Esophagus squamous epithelium (tissue), 5 donors: ENCODE measurements around the gene ZSCAN1. TPM values are rescaled to one million over a fixed set of nuclear protein-coding genes. Genes with fewer than 3 reads are reported as not detected.

Experiments
- DNase-seq: peaks from one replicate; lab custom pipeline; 2025; lab: John Stamatoyannopoulos, UW
- H3K27ac ChIP-seq, 4 donors: fragments of 200-600 bp; sonication (generic); one replicate each; pipeline ENCODE4 v1.5.1; 2016 to 2019; ENCODE audit warnings: mild to moderate bottlenecking in 1 of 4
- H3K27me3 ChIP-seq, 4 donors: fragments of 200-600 bp; sonication (generic); 1 replicate in 3 of 4; 2 replicates in 1 of 4; pipeline versions ENCODE4 v1.5.1 to v1.6.0; 2017 to 2021; ENCODE audit warnings: antibody characterized with exemption in 1 of 4
- H3K36me3 ChIP-seq, 3 donors: fragments of 200-600 bp; sonication (generic); one replicate each; pipeline ENCODE4 v1.5.1; 2016 to 2019
- H3K4me1 ChIP-seq, 3 donors: fragments of 200-600 bp; sonication (generic); one replicate each; pipeline ENCODE4 v1.5.1; 2017 to 2019
- H3K4me3 ChIP-seq, 4 donors: fragments of 200-600 bp; sonication (generic); 1 replicate in 3 of 4; 2 replicates in 1 of 4; pipeline ENCODE4 v1.5.1; 2016 to 2019; ENCODE audit warnings: mild to moderate bottlenecking in 2 of 4, moderate library complexity in 1 of 4
- H3K9me3 ChIP-seq, 3 donors: fragments of 200-600 bp; sonication (generic); one replicate each; pipeline ENCODE4 v1.5.1; 2016 to 2019
- CTCF ChIP-seq, 6 experiments: fragments of 450-650 bp in 4 of 6; fragments of 200-600 bp in 2 of 6; sonication (generic) in 2 of 6; IDR thresholded peaks; one replicate each; pipeline ENCODE4 v1.5.1; 2016 to 2019; ENCODE audit warnings: antibody characterized with exemption in 6 of 6, mild to moderate bottlenecking in 4 of 6, moderate library complexity in 4 of 6
- POLR2A ChIP-seq, 4 donors: fragments of 450-650 bp; IDR thresholded peaks; one replicate each; pipeline ENCODE4 v1.6.1; 2017; ENCODE audit warnings: antibody characterized with exemption in 4 of 4, mild to moderate bottlenecking in 4 of 4, moderate library complexity in 3 of 4
- WGBS, 2 donors: methylation state at CpG; one replicate each; pipeline ENCODE4 v1.1.5; 2018; 5-methylcytosine and 5-hydroxymethylcytosine counted together
- intact Hi-C: fragments of 100-400 bp; cut with DNase I; formaldehyde crosslinking; loops from one replicate; pipeline ENCODE4 v1.15.0; 2022
- total RNA-seq, 4 donors: library from RNA; depleted of rRNA; stranded (reverse); fragments of >200 nt; gene quantifications; one replicate each; pipeline ENCODE4 v1.1.0, GENCODE V29; 2016
- donor health status: DM: yes; HTN: yes; CAD: no.

Gene ZSCAN1
- total RNA-seq, 4 donors from 2014 or later: 0.48 TPM; not detected in 3

DNA sequence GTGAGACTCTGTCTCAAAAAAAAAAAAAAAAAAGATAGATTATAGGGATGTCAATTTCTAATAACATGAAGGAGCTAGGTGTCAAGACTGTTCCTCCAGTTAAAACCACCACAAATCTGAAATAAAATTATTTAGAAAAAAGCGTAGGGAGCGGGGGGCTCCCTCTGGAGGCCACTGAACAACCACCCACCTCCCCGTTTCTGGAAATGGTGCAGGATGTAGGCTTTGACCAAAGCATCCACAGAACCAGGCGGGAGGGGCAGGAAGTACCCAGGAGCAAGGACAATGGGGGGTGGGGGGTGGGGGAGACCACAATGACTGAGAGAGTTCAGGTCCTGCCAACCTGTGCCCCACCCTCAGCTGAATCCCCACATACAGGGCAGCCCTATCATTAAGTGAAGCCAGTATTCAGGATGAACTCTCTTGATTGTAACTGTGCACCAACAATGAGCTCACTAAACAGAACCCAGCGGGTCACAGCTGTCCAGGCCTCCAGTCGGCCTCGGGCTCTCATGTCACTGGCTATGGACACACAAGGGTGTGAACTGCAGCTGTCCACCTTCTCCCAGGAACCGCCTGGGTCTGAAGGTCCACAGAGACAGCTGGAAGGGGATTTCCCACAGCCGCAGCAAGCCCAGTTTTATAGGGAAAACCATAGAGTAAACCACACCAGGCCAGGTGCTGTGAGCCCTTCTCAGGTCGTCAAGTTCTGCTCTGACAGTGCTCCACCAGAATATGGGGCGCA is 57.6 kb downstream of the ZSCAN1 start:
- Histone ChIP-seq H3K4me1 (peaks cover 0 to under 1% (median 0%) of the 10 kb centered on the region in 3 donors), H3K27ac (no peak overlapping the region), H3K4me3 (no peak overlapping the region), H3K27me3 (no peaks in the 10 kb centered on the region), H3K9me3 (peaks cover 0 to 91% (median 33%) of the 10 kb centered on the region in 3 donors), H3K36me3 (peaks cover 0 to 57% (median 0%) of the 10 kb centered on the region in 3 donors)
- 77 to 85% methylated on average over 4 to 10 of the region's 11 CpGs for whole genome bisulfite sequencing, 2 donors
- no peak for TF ChIP-seq CTCF (IDR thresholded peaks at IDR 0.05)
- TF ChIP-seq POLR2A (IDR thresholded peaks at IDR 0.05): no peak
- DNase-seq: no peak
- intact Hi-C loops: no loop called here

- DNase-seq: no peak
- H3K4me1 ChIP-seq: peaks cover 0 to 12% (median 5%) of the 10 kb centered on the region in 3 donors
- peaks cover 0 to 78% (median 27%) of the 10 kb centered on the region in 3 donors for H3K9me3 ChIP-seq
- no peak for TF ChIP-seq POLR2A (IDR thresholded peaks at IDR 0.05)
- TF ChIP-seq CTCF (IDR thresholded peaks at IDR 0.05): no peak
- 88 to 93% methylated on average over 4 to 5 of the region's 7 CpGs for WGBS, 2 donors
- intact Hi-C loops: no loop called here
- H3K27me3 ChIP-seq: no peaks in the 10 kb centered on the region
- peaks cover 0 to 41% (median 0%) of the 10 kb centered on the region in 3 donors for H3K36me3 ChIP-seq
- no peak overlapping the region for H3K4me3 ChIP-seq
- H3K27ac ChIP-seq: no peak overlapping the region
These were observed 59.2 kb downstream of the ZSCAN1 start for GRCh38 chr19:58093071-58093470.

DNA sequence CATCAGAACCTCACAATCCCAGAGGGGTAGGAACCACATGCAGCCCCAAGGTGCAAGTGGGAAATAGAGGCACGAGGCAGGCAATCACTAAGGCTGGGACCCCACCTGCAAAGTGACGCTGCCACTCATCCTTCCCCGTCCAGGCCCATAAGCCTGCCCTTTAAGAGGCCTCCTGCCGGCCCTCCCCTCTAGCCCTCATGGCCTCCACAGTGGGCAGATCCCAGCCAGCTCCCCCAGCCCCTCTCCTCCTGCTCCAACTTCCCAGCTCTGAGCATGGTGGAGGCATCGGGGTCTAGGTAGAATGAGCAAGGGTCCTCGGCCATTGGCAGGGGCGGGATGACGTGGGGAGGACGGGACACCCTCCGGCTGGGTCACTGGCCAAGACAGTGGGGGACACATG is 61.5 kb downstream of the ZSCAN1 start:
- no peak overlapping the region for H3K4me3 ChIP-seq
- 87 to 93% methylated on average over 3 to 5 of the region's 10 CpGs for WGBS, 2 donors
- no peak for DNase-seq
- intact Hi-C loops: no loop called here
- TF ChIP-seq POLR2A (IDR thresholded peaks at IDR 0.05) (no peak), CTCF (IDR thresholded peaks at IDR 0.05) (no peak)
- H3K9me3 ChIP-seq: peaks cover 0 to 64% (median 13%) of the 10 kb centered on the region in 3 donors
- H3K27ac ChIP-seq: no peak overlapping the region
- H3K4me1 ChIP-seq: peaks cover 0 to 19% (median 5%) of the 10 kb centered on the region in 3 donors
- peaks cover 0 to 23% (median 0%) of the 10 kb centered on the region in 3 donors for H3K36me3 ChIP-seq
- H3K27me3 ChIP-seq: no peaks in the 10 kb centered on the region

DNA sequence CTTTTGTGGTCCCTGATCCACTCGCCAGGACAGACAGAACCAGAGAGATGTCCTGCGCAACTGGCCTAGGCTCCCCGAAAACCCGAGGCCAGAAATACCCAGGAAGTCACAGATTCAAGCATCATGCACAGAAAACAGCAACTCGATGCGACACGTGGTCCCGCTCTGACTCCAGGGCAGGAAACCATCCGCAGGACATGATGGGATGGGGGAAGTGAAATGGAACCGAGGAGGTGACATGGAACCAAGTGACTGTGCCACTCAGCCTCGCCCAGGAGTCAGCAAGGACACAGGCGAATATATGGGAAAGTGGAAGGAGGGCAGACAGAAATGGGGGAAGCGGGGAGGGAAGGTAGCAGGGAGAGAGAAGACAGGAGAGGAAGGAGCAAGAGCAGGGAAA is 63.1 kb downstream of the ZSCAN1 start:
- H3K27ac ChIP-seq: no peak overlapping the region
- WGBS, 2 donors: 76 to 85% methylated on average over 12 to 13 of the region's 13 CpGs
- intact Hi-C loops: no loop called here
- H3K4me1 ChIP-seq: peaks cover 0 to 19% (median 5%) of the 10 kb centered on the region in 3 donors
- H3K36me3 ChIP-seq: peaks cover 0 to 20% (median 0%) of the 10 kb centered on the region in 3 donors
- no peaks in the 10 kb centered on the region for H3K27me3 ChIP-seq
- H3K4me3 ChIP-seq: peak overlapping the region in 3 of 4 donors; percentile 98
- H3K9me3 ChIP-seq: peaks cover 0 to 60% (median 8%) of the 10 kb centered on the region in 3 donors
- DNase-seq: no peak
- no peak for TF ChIP-seq POLR2A (IDR thresholded peaks at IDR 0.05)
- TF ChIP-seq CTCF (IDR thresholded peaks at IDR 0.05): no peak

DNA sequence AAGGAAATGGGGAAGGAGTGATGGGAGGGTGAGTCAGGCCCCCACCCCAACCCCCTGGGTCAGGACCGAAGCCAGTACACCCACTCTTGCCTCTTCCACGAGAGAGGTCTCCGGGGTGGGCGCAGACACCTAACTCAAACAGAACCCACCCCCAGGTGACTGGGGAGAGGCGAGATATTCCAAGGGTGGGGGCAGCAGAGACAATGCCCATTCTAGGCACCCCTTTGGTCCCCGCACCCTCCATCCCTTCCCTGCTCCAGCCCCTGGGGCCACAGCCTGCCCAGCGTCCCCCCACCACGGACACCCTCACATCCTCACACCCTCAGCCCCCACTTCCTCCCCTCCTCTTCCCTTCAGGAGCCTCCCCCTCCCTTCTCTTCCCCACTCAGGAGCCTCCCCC is 63.5 kb downstream of the ZSCAN1 start:
- intact Hi-C loops: no loop called here
- Histone ChIP-seq H3K4me1 (peaks cover 0 to 19% (median 5%) of the 10 kb centered on the region in 3 donors), H3K36me3 (peaks cover 0 to 17% (median 0%) of the 10 kb centered on the region in 3 donors), H3K27me3 (no peaks in the 10 kb centered on the region), H3K27ac (peak overlapping the region; percentile 91 to 95 (median 94)), H3K4me3 (peak overlapping the region; percentile 94 to 98 (median 98)), H3K9me3 (peaks cover 0 to 60% (median 5%) of the 10 kb centered on the region in 3 donors)
- TF ChIP-seq POLR2A (IDR thresholded peaks at IDR 0.05) (no peak), CTCF (IDR thresholded peaks at IDR 0.05) (no peak)
- no peak for DNase-seq
- 37 to 38% methylated on average over 7 of the region's 8 CpGs for WGBS, 2 donors
